ENCODE results near the gene NLRP1. TPM values are rescaled to one million over a fixed set of nuclear protein-coding genes. Genes with fewer than 3 reads are reported as not detected.

NLRP1 gene
- total RNA-seq, 2 experiments from 2014 or later = 18.7 to 24.6 TPM

- H4K20me1 ChIP-seq (ENCODE audit: insufficient read depth, low read length) = no peaks in the 10 kb centered on the region
- H3K79me2 ChIP-seq (ENCODE audit: insufficient read depth, low read depth, low read length) = no peaks in the 10 kb centered on the region
- H3K4me3 ChIP-seq (ENCODE audit: low read depth, low read length, poor library complexity, severe bottlenecking) = no peak overlapping the region
- no peaks in the 10 kb centered on the region for H3K4me1 ChIP-seq (ENCODE audit: insufficient read depth, low read length, poor library complexity, severe bottlenecking)
- intact Hi-C loops (cut with micrococcal nuclease; ENCODE audit: unreplicated experiment) = no loop called here
- POLR2A ChIA-PET = no interaction called here
- no TSS peak for BruUV-seq (replicated peaks)
- TF ChIP-seq EZH2phosphoT487 (IDR thresholded peaks at IDR 0.05; ENCODE audit: borderline replicate concordance, low read depth, low read length) (no peak), CTCF (conservative IDR thresholded peaks at IDR 0.05; ENCODE audit: low read length) (no peak)
- H3K4me2 ChIP-seq (ENCODE audit: low read length) = no peak overlapping the region
- no peak overlapping the region for H3K27ac ChIP-seq (ENCODE audit: low read depth, low read length, poor library complexity, severe bottlenecking)
- no peaks in the 10 kb centered on the region for H3K9me3 ChIP-seq (ENCODE audit: low read length)
- H3K36me3 ChIP-seq (ENCODE audit: insufficient read depth, low read length) = no peaks in the 10 kb centered on the region
- no peak for DNase-seq (ENCODE audit: low spot score)
- H2AFZ ChIP-seq (ENCODE audit: low read length) = no peak overlapping the region
- CTCF ChIA-PET (ENCODE audit: unreplicated experiment) = no interaction called here
- no peaks in the 10 kb centered on the region for H3K9me2 ChIP-seq (ENCODE audit: insufficient read depth, low read length)
Measured at GRCh38 chr17:5536866-5537650, 47.3 kb downstream of the NLRP1 start.

GRCh38 chr17:5535436-5535835 lies 48.9 kb downstream of the NLRP1 start:
- Histone ChIP-seq H3K36me3 (ENCODE audit: insufficient read depth, low read length) (no peaks in the 10 kb centered on the region), H3K27ac (ENCODE audit: low read depth, low read length, poor library complexity, severe bottlenecking) (no peak overlapping the region), H4K20me1 (ENCODE audit: insufficient read depth, low read length) (no peaks in the 10 kb centered on the region), H3K9me2 (ENCODE audit: insufficient read depth, low read length) (no peaks in the 10 kb centered on the region), H2AFZ (ENCODE audit: low read length) (no peak overlapping the region), H3K9me3 (ENCODE audit: low read length) (no peaks in the 10 kb centered on the region), H3K4me3 (ENCODE audit: low read depth, low read length, poor library complexity, severe bottlenecking) (no peak overlapping the region), H3K4me2 (ENCODE audit: low read length) (no peak overlapping the region), H3K79me2 (ENCODE audit: insufficient read depth, low read depth, low read length) (no peaks in the 10 kb centered on the region), H3K4me1 (ENCODE audit: insufficient read depth, low read length, poor library complexity, severe bottlenecking) (no peaks in the 10 kb centered on the region)
- CTCF ChIA-PET (ENCODE audit: unreplicated experiment) = no interaction called here
- no peak for DNase-seq (ENCODE audit: low spot score)
- no TSS peak for BruUV-seq (replicated peaks)
- intact Hi-C loops (cut with micrococcal nuclease; ENCODE audit: unreplicated experiment) = no loop called here
- POLR2A ChIA-PET = interaction anchor here (0.8 kb wide), 1 partner anchor 482 kb away, joined by 5 read pairs; no protein-coding TSS in a partner anchor
- TF ChIP-seq CTCF (conservative IDR thresholded peaks at IDR 0.05; ENCODE audit: low read length) (no peak), EZH2phosphoT487 (IDR thresholded peaks at IDR 0.05; ENCODE audit: borderline replicate concordance, low read depth, low read length) (no peak)

Measured in OCI-LY7 (cell line).